Raji (cell line): Measurements from ENCODE around the gene PTPN21.

Experiments used
- POLR2A ChIP-seq: IDR thresholded peaks from 2 replicates; pipeline ENCODE4 v1.6.1; 2011; ENCODE audit warnings: low read depth, low read length, control low read depth; ENCODE audit not compliant: insufficient read depth

The PTPN21 gene

DNA sequence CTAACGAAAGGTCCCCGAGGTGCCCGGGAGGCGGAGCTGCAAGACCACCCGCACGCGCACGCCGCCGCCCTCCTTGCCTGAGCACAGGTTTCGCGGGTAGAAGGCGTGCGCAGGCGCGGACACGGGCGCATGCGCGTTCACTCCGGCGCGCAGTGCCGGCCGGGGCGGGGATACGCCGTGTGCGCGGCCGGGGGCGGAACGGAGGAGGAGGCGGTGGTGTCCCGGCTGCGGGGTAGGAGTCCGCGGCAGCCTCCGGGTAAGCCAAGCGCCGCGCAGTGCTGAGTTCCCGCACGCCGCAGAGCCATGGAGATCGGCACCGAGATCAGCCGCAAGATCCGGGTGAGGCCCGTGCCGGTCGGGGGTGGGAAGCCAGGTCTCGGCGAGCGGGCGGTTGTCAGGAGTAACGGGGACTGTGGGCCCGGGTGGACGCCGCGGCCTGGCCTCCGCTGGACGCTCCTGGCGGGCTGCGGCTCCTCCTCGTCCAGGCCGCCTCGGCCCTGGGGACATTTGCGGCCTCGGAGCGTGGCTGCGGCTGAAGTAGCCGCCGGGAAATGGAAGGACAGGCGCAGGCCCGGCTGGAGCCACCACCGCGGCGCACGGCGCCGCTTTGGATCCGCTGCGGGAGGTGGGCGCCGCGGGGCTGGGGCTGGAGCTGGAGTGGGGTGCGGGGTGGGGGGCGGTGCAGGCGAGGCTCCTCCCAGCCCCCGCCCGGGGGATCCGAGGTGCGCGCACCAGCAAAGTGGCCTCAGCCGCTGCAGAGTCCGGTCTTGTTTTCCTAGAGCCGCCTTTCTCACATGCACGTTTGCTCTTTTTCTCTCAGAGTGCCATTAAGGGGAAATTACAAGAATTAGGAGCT, 8.3 kb upstream of the PTPN21 start, which contains the start of gene ZC3H14:
TSS of gene ZC3H14 (plus strand) at position 207 of the 856 bp plus-strand sequence. CDS start at position 304, 97 bp downstream.
- TF ChIP-seq POLR2A: peak; percentile 85

DNA sequence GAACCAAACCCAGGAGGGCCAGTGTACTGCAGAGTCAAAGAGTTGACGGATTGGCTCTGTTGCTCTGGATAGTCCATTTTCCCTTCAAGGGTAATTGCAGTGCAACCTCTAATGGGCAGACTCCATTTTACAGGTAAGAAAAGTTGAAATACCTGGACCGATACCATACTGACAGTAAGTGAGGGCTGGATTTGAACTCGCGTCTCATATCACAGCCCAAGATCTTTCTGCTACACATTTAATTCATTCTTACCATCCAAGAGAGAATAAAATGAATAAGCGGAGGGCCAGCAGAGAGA, 7.7 kb upstream of the PTPN21 start:
- TF ChIP-seq POLR2A: no peak

DNA sequence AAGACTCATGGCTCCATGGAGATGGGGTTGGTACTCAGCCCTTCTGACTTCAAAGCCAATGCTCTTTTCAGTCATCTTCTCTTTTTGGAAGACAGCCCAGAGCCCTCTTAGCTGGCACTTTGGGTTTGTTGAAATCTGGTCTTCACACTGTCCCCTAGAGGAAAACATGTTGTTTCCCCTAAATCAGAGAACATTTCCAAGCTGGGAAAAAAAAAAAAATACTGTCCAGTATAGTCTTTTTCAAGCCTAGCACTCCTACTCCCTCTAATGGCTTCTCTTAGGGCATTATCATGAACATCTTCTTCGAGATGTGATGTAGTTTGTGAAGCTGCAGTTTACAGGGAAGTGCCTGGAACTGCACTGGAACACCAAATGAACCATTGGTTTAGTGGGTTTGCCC, 5.0 kb upstream of the PTPN21 start:
- TF ChIP-seq POLR2A: no peak

DNA sequence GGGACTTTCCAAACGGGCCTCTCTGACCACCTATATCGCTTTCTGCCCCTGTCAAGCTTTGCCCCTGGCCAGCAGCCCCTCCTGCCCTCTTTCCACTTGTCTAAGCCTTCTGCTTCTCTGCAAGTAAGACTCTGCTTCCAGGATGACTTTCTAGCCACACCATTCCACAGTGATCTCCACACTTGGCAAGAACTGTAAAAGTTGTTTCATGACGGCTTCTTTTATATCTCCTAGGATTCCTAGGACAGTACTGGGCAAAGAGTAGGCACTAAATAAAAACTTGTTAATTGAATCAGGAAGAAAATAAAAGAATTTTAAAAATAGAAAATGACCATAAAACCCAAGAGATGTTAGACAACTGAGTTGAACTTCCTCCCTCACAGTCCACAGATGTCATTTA, 1.8 kb upstream of the PTPN21 start:
- no peak for TF ChIP-seq POLR2A

DNA sequence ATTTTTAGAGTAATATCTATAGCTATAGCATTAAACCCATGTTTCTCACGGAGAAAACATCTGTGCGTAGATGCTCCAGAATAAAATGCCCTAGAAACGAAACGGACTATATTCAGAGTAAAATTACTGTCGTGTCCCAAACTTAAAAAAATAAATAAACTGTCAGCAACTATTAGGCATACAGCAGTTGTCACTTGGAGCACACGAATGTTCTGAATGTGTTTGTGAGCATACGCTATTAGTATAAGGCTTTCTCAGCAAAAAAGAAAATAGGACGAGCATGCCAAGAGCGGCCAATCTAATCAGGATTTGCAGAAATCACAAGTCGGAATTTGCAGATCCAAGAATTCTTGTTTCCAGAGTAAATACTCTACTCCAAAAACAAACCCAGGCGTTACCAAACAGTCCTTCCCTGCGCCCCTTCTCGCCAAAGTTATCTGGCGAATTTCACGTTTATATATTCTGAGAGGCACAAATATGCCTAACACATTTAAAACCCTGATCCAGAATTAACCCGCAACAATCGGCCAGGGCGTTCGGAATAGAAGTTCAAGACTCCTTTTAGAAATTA, 836 bp downstream of the PTPN21 start:
- TF ChIP-seq POLR2A: no peak

DNA sequence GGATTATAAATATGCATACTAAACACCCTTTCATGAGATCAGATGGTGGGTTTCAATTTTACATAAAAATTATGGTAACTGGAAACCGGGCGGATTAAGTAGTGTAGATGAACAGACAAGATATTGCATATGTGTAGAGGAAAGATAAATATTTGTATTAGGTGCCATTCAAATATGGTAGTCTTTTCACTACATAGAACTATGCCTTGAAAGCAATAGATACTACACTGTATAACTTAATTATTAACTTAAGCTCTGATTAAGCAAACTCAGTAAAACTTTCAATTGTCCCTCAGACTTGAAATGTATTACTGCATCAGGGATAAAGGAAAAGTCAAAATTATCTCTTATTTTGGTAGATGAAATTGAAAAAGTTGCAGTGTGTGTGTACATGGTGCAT, 1.9 kb downstream of the PTPN21 start:
- no peak for TF ChIP-seq POLR2A

DNA sequence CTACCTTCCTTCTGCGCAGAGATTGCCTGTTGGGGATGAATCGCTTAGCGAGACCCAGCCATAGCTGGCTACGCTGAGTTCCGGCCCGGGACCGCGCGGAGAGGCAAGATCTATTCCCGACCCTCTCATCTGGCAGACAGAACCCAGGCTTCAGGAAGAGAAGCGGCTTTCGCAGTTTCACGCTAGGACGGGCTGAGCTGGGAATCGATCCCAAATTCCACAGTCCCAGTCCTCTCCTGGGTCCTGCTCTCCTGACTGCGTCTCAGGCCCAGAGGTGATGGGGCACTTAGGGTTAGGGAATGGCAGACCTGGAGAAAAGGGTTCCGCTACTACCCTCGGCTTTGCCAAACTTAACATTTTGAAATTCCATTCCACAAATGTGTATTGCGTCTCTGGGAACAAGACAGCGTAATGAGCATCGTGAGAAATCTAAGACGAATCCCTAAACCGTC, 2.8 kb downstream of the PTPN21 start:
- no peak for TF ChIP-seq POLR2A

DNA sequence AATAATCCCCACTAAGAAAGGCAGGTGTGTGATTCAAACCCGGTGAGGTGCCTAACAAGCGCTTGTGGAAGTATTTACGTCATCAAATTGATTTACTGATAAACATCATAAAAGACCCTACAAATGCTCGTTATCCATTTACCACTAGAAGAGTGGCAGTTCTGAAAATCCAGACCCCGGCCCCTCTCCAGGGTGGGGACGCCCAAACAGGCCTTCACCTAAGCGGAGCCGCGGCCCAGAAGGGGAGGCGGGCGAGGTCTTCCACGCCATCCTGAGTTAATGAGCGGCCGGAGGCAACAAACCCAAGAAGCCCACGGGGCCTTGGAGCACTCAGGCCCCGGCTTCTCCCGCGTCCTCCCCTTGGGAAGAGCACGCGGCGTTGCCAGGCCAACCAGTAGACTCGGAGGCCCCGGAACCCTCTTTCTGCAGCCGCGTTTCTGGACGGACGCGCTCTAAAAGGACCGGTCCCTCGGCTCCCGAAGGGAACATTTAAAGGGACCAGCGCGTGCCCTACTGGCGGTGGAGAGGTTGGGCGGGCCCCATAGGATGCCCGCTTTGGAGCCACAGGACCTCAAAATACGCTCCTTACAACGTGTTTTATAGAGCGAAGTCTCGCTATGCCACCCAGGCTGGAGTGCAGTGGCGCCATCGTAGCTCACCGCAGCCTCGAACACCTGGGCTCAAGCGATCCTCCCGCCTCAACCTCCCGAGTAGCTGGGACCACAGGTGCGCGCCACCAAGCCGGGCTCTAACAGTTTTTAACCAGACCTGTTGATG, 3.5 kb downstream of the PTPN21 start:
- no peak for TF ChIP-seq POLR2A

DNA sequence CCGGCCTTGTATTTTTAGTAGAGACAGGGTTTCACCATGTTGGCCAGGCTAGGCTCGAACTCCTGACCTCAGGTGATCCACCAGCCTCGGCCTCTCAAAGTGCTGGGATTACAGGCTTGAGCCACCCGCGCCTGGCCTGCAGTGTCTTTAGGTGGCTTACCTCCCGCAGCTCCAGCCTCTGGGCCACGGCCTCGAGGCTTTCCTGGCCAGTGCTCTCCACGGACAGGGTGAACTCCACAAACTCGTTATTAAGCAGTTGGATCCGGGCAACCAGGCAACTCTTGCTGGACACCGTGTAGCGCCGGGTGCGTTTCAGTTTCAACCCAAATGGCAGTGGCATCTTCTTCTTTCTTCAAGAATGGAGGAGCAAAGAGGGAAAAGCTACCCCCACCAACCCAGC, 4.7 kb downstream of the PTPN21 start:
- TF ChIP-seq POLR2A: no peak

DNA sequence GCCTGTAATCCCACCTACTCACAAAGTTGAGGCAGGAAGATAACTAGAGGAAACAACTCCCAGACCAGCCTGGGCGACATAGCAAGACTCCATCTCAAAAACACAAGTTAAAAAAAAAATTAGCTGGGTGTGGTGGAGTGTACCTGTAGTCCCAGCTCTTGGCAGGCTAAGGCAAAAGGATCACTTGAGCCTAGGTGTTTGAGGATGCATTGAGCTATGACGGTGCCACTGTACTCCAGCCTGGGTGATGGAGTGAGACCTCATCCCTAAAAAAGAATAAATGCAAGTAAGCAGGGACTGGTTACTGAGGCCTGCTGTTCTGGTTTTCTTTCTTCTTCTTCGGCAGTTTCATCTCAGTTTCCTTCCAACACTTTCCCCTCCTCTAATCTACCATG, 7.4 kb downstream of the PTPN21 start:
- no peak for TF ChIP-seq POLR2A

DNA sequence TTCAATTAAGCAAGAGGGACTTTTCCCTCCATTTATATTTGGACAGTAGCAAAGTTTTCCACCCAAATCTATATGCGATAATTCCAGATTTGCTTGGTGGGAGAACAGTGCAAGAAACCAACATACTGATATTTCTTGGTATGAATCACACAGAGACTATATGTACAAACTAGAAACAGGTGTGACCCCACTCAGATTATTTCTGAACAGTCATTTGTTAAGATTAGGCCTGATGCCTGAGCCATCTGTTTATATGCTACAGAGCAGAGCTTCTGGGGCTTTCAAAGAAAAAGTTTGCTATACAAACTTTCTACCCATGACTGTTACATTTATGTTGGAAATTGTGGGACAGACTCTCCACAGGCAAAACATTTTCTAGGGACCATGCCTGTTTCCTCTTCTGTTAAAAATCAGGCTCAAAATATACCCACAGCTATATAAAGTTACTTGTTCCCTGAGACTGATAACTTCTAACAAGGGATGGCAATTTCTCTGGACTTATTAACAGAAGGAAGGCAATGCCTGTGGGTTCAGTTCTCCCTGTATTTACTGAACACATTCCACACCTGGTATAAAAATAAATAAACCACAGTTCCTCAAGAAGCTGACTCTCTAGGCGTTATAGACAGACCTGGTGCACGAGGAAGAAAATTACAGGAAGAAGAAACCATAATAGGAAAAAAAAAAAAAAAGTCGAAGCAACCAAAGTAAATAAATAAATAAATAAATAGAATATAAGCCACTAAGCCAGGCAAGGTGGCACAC, 8.0 kb downstream of the PTPN21 start:
- TF ChIP-seq POLR2A: no peak

DNA sequence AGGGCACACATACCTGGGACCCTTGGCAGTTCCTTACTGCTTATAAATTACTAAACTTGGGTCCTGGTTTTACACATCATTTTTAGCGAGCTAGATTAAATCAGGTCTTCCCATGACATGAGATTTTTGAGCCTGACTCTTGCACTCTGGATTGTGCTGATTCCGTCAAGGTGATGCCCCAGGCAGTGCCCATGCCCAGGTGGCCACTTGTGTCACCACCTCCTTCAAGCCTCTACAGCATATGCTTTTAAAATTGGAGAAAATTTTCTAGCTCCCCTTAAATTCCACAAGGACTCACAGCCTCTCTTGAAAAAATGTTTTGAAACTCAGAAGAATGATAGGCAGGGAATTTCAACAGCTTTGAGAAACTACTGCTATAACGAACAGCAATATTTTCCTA, 9.6 kb downstream of the PTPN21 start:
- no peak for TF ChIP-seq POLR2A

DNA sequence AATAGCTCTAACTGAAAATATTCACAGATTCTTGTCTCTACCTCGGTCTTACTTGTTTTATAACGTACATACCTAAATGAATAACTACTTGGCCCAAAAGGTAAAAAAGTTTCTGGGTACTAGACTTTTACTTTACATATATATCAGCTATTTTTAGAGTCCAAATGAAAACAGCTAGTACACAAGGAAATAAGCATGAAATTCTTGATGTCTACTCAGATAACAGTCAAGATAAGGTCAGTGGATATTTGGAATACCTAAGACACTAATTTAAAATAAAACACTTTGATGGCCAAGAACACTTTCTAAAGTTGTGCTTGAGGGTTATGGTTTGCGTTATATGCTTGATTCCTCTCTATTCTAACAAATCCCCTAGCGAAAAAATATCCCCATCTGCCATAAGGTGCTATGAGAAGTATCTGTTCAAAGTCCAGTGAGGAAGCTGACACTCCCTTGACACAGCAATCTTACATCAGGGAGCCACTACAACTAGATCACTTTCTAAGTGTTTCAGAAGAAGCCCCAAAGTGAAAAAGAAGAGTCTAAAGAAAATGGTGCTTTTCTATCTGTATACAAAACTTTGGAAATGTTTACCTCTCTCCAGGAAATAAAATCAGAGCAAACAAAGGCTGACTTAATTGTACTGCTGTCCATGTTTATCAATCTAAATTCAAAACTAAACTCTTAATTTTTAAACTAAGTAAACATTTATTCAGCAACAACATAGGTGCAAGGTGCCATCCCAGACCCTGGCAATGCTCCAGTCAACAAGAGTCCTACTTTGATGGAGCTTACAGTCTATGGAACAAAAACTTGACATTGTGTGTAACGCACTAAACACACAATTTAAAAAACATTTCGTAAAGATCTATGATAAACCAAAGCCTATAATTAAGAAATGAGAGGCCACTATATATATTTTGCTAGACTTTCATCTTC, 11.7 kb downstream of the PTPN21 start:
- no peak for TF ChIP-seq POLR2A

DNA sequence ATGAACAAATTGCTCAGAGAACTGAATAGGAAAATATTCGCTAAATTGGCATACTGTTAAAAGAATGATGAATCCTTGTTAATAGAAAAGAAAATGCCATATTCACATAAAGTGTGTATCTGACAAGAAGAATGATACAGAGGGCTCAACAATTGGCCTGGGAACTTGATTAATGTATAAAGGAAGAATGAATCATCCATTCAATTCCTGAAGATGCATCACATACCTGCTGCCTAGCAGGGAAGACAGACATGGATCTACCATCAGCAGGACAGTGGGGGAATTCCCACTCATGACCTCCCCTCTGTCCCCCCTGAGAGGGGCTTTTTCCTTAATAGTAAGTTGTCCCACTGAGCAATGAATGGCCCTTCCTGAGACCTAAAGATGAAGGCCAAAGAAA, 13.5 kb downstream of the PTPN21 start:
- TF ChIP-seq POLR2A: no peak
